Esophagus muscularis mucosa (tissue), 4 donors: ENCODE measurements around the gene HLCS. TPM values are rescaled to one million over a fixed set of nuclear protein-coding genes. Genes with fewer than 3 reads are reported as not detected.
"Not testable (repeated sequence)": the region's sequence is repeated elsewhere in the genome, so short reads cannot be mapped to it uniquely, and the experiment has no call there.

Experiments
- DNase-seq: peaks from one replicate; pipeline ENCODE4 v3.0.0-alpha.2; 2017; ENCODE audit errors: extremely low spot score
- H3K27ac ChIP-seq, 4 donors: fragments of 200-600 bp; sonication (generic); replicated peaks in 1 of 4; 1 replicate in 3 of 4; 2 replicates in 1 of 4; pipeline ENCODE4 v1.5.1; 2016 to 2019; ENCODE audit warnings: mild to moderate bottlenecking in 1 of 4
- H3K27me3 ChIP-seq, 4 donors: fragments of 200-600 bp; sonication (generic); one replicate each; pipeline versions ENCODE4 v1.5.1 to v1.6.0; 2016 to 2019
- H3K36me3 ChIP-seq, 4 donors: fragments of 200-600 bp; sonication (generic); one replicate each; pipeline ENCODE4 v1.5.1; 2016 to 2019
- H3K4me1 ChIP-seq, 4 donors: fragments of 200-600 bp; sonication (generic); one replicate each; pipeline ENCODE4 v1.5.1; 2016 to 2019
- H3K4me3 ChIP-seq, 4 donors: fragments of 200-600 bp; sonication (generic); 1 replicate in 2 of 4; 2 replicates in 2 of 4; pipeline ENCODE4 v1.5.1; 2016 to 2019; ENCODE audit warnings: mild to moderate bottlenecking in 4 of 4, moderate library complexity in 1 of 4
- H3K9me3 ChIP-seq, 4 donors: fragments of 200-600 bp; sonication (generic); 1 replicate in 3 of 4; 2 replicates in 1 of 4; pipeline ENCODE4 v1.5.1; 2016 to 2019
- EP300 ChIP-seq: sonication (generic); formaldehyde crosslinking; IDR thresholded peaks from one replicate; pipeline ENCODE4 v1.6.1; 2017; ENCODE audit warnings: antibody characterized with exemption
- POLR2A ChIP-seq: fragments of 450-650 bp; IDR thresholded peaks from one replicate; pipeline ENCODE4 v1.6.1; 2017; ENCODE audit warnings: antibody characterized with exemption, moderate library complexity, mild to moderate bottlenecking, low read depth
- POLR2AphosphoS5 ChIP-seq, 2 donors: sonication (generic); formaldehyde crosslinking; IDR thresholded peaks; one replicate each; pipeline ENCODE4 v1.6.1; 2017; ENCODE audit warnings: antibody characterized with exemption in 2 of 2
- WGBS: methylation state at CpG from one replicate; pipeline ENCODE4 v1.1.5; 2018; 5-methylcytosine and 5-hydroxymethylcytosine counted together
- intact Hi-C: fragments of 100-400 bp; cut with DNase I; formaldehyde crosslinking; loops from one replicate; pipeline ENCODE4 v1.15.1; 2023
- total RNA-seq, 4 donors: library from RNA; depleted of rRNA; stranded (reverse); fragments of >200 nt; gene quantifications; one replicate each; pipeline versions ENCODE4 v1.1.0 to v1.2.1, GENCODE V29; 2016
- TF ChIP-seq, protein P1 (sequence below), 3 experiments: fragments of 200-600 bp in 2 of 3; fragments of 450-650 bp in 1 of 3; sonication (generic) in 2 of 3; IDR thresholded peaks; one replicate each; pipeline ENCODE4 v1.5.1; 2017 to 2019; ENCODE audit warnings: antibody characterized with exemption in 3 of 3, mild to moderate bottlenecking in 2 of 3, moderate library complexity in 1 of 3

The HLCS gene
- total RNA-seq, 4 donors from 2014 or later, result 15.9 to 25.3 (median 22.0) TPM

DNA sequence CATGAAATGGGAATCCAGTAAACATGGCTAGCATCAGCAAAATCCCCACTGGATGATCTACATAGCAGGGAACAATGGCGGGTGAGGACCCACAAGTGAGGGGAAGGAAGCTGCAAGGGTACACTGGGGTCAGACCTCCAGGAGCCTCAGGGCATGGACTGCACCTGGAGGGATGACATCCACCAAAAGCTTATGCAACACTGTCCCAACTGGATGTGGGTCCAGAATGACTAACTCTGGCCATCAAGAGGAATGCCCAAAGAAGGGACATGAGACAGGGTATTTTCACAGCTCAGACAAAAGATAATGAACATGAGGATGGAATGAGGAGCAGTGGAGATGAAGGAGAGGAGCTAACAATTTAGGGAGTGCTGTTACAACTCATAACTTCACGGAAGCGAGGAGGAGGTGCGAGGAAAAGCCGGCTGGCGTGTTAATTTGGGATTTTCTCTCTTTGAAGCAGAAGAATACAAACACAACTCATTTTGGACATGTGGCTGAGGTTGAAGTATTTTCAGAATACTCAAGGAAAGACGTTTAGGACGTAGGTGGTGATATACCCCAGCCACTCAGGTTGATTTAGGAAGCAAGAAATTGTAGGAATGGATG lies 5.7 kb downstream of the HLCS start:
- H3K27me3 ChIP-seq, result no peaks in the 10 kb centered on the region
- intact Hi-C loops, result loop anchor here (10.0 kb wide), 1 partner anchor 114 kb away; the partner anchor contains the start of genes PIGP and TTC3
- 94% methylated on average over 8 of the region's 8 CpGs for WGBS

DNA sequence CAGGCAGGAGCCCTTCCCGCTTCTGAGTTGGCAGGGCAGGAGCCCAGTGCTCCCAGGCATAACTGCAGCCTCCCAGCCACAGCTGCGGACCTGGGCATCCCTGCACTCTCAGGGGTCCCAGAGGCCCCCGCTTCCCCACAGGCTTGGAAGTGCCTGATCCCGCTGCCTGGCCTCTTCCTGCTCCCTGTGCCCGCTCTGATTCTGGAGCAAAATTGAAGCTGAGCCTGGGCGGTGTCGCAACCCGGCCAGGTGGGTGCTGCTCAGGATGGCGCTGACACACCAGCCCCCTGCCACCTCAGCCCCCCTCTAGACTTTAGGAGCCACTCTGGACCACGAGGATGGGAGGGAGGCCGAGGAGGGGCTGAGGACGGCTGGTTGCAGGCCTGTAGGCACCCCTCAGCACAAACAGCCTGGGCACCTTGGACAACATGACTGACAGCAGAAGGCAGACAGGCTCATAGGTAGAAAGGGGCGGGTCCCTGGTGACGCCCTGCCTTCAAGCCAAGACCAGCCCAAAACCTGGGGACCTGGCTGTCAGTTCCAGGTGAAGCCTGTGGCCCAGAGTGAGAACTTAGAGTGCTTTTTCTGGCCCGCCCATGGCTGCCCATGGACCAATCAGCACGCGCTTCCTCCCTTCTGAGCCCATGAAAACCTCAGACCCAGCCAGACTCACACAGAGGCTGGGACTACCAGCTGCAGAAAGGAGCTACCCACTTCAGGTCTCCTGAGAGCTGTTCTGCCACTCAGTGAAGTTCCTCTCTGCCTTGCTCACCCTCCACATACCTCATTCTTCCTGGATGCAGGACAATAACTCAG lies 7.2 kb downstream of the HLCS start:
- intact Hi-C loops, result no loop called here
- Histone ChIP-seq H3K4me1 (no peaks in the 10 kb centered on the region), H3K4me3 (no peak overlapping the region), H3K27me3 (no peaks in the 10 kb centered on the region), H3K36me3 (peaks cover 0 to 60% (median 32%) of the 10 kb centered on the region in 4 donors), H3K27ac (no peak overlapping the region), H3K9me3 (no peaks in the 10 kb centered on the region)
- TF ChIP-seq POLR2AphosphoS5 (IDR thresholded peaks at IDR 0.05) (no peak), EP300 (no peak), POLR2A (no peak)
- TF ChIP-seq, protein P1, sequence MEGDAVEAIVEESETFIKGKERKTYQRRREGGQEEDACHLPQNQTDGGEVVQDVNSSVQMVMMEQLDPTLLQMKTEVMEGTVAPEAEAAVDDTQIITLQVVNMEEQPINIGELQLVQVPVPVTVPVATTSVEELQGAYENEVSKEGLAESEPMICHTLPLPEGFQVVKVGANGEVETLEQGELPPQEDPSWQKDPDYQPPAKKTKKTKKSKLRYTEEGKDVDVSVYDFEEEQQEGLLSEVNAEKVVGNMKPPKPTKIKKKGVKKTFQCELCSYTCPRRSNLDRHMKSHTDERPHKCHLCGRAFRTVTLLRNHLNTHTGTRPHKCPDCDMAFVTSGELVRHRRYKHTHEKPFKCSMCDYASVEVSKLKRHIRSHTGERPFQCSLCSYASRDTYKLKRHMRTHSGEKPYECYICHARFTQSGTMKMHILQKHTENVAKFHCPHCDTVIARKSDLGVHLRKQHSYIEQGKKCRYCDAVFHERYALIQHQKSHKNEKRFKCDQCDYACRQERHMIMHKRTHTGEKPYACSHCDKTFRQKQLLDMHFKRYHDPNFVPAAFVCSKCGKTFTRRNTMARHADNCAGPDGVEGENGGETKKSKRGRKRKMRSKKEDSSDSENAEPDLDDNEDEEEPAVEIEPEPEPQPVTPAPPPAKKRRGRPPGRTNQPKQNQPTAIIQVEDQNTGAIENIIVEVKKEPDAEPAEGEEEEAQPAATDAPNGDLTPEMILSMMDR (IDR thresholded peaks at IDR 0.05), result no peak
- no peak for DNase-seq
- WGBS, result 90% methylated on average over 13 of the region's 17 CpGs

More for the DNA sequence above, 5.7 kb downstream of the HLCS start:
- Histone ChIP-seq H3K4me1 (peaks cover 0 to 8% (median 6%) of the 10 kb centered on the region in 4 donors), H3K27ac (no peak overlapping the region), H3K9me3 (no peaks in the 10 kb centered on the region), H3K4me3 (no peak overlapping the region), H3K36me3 (peaks cover 0 to 52% (median 29%) of the 10 kb centered on the region in 4 donors)
- DNase-seq, result no peak
- TF ChIP-seq EP300 (no peak), POLR2AphosphoS5 (IDR thresholded peaks at IDR 0.05) (no peak), POLR2A (no peak)
- TF ChIP-seq, protein P1 (IDR thresholded peaks at IDR 0.05), result no peak

DNA sequence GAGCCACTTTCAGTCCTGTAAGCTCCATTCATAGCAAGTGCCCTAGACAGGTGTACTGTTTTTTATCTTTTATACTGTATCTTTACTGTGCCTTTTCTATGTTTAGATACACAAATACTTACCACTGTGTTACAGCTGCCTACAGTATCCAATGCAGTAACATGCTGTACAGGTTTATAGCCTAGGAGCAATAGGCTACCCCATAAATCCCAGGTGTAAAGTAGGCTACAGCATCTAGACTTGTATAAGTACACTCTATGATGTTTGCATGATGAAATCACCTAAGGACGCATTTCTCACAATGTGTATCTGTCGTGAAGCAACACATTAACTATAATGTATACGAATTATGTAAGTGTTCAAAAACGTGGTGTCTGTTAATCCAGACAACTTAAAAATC lies 10.7 kb downstream of the HLCS start:
- Histone ChIP-seq H3K9me3 (no peaks in the 10 kb centered on the region), H3K4me3 (no peak overlapping the region), H3K4me1 (no peaks in the 10 kb centered on the region), H3K36me3 (peaks cover 0 to 54% (median 26%) of the 10 kb centered on the region in 4 donors), H3K27me3 (no peaks in the 10 kb centered on the region), H3K27ac (no peak overlapping the region)
- intact Hi-C loops, result no loop called here
- TF ChIP-seq POLR2AphosphoS5 (IDR thresholded peaks at IDR 0.05) (no peak), EP300 (no peak), POLR2A (no peak)
- TF ChIP-seq, protein P1 (IDR thresholded peaks at IDR 0.05), result no peak
- DNase-seq, result no peak
- 91% methylated on average over 4 of the region's 4 CpGs for WGBS

DNA sequence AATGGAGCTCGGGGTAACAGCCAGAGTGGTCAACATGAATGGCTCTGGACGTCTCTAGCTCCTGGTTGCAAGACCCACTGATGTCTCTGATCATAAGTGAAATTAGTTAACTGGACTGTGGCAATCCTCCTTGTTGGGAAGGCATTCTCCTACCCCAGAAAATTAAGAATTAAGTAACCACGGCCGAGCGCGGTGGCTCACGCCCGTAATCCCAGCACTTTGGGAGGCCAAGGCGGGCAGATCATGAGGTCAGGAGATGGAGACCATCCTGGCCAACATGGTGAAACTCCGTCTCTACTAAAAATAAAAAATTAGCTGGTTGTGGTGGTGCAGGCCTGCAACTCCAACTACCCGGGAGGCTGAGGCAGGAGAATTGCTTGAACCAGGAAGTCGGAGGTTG lies 14.1 kb downstream of the HLCS start:
- 97% methylated on average over 12 of the region's 12 CpGs for WGBS
- intact Hi-C loops, DNase-seq: not testable (repeated sequence)

More for the DNA sequence above, 14.1 kb downstream of the HLCS start:
- H3K27ac ChIP-seq, H3K4me3 ChIP-seq, H3K27me3 ChIP-seq, H3K9me3 ChIP-seq, H3K4me1 ChIP-seq: not testable (repeated sequence)
- peaks cover 8 to 48% (median 19%) of the 10 kb centered on the region in 4 donors for H3K36me3 ChIP-seq
